GM12874 (cell line): ENCODE data around the gene IPO11.
A peak's percentile ranks its signal among the peaks of the same experiment; 100 is the strongest.

Source experiments
- CTCF ChIP-seq: IDR thresholded peaks from 2 replicates; pipeline ENCODE4 v1.5.1; 2011; ENCODE audit warnings: low read depth, mild to moderate bottlenecking, control low read depth, low read length, moderate library complexity; ENCODE audit not compliant: insufficient read depth

IPO11 gene

GRCh38 chr5:62450259-62450658, 37.7 kb downstream of the IPO11 start:
- no peak for TF ChIP-seq CTCF

- no peak for TF ChIP-seq CTCF
Measured at GRCh38 chr5:62457071-62457470, 44.5 kb downstream of the IPO11 start.

- peak; percentile 60 for TF ChIP-seq CTCF
Measured at GRCh38 chr5:62460578-62460983, 48.0 kb downstream of the IPO11 start.

GRCh38 chr5:62461561-62461960, 49.0 kb downstream of the IPO11 start:
- no peak for TF ChIP-seq CTCF

GRCh38 chr5:62465985-62466925, 53.7 kb downstream of the IPO11 start:
- no peak for TF ChIP-seq CTCF

GRCh38 chr5:62473209-62473608, 60.6 kb downstream of the IPO11 start:
- TF ChIP-seq CTCF, result no peak

GRCh38 chr5:62475072-62475471, 62.5 kb downstream of the IPO11 start:
- TF ChIP-seq CTCF, result no peak
